Iris pigment epithelial cell (primary cell): ENCODE data around the gene USP31.

Experiments
- DNase-seq: peaks from one replicate; pipeline ENCODE4 v3.0.0-alpha.2; 2011; ENCODE audit warnings: low read depth

Gene USP31

DNA sequence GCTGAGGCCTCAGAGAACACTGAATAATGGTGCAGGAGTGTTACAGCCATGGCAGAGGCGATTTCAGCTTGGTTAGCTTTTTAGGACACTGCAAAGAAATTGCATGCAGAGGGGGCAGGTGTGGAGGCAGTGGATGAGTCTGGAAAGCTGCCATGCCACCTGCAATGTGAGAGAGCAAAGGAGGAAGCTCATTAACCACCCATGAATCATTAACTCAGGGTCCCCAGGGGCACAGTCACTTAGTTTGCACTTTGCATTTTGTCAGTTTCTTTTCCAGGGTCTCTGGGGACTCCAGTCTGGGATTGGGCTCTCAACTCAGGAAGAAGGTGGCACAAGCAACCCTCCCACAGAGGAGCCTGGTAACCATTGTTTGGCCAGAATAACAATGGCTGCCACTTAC, 132.9 kb downstream of the USP31 start:
- no peak for DNase-seq

DNA sequence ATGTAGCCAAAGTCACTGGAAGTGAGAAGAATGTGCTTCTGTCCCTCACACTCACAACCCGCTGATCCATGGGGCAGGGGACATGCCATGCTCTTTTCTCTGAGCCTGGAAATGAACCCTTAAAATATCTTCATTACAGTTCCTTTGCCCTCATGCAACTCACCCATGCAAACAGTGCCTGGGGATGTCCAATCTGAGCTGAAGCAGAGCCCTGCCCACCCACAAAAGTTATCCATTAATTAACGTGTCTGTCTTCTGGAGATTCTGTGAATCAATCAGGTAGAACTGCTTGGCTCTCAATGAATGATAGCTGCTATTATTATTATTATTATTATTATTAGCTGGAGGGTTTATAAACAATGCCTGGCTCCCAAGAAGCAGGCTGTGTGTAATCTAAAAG, 133.7 kb downstream of the USP31 start:
- no peak for DNase-seq

DNA sequence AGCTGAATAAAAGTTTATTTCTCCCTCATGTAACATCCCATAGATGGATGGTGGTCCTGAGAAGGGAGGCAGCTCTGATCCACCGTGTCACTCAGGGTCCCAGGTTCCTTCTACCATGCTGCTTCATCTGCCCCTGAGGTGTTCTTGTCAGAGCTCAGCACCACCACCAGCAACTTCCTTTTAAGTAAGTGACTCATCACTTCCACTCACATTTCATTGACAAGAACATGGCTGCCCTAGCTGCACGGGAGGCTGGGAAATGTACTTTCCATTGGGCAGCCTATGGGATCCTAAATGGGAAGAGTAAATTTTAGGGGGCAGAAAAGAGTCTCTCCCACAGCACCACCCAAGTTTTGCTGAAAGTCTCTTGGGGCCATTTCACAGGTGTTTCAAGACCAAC, 134.7 kb downstream of the USP31 start:
- DNase-seq, result peak; percentile 10
